ENCODE measurements around the gene SIK2.

SIK2 gene

GRCh38 chr11:111577821-111578220 lies 24.4 kb upstream of the SIK2 start:
- no peak for DNase-seq (ENCODE audit: insufficient read length, low spot score)
- FAIRE-seq = peak; percentile 40

GRCh38 chr11:111581341-111581740 lies 20.9 kb upstream of the SIK2 start:
- FAIRE-seq (peak; percentile 58), DNase-seq (ENCODE audit: insufficient read length, low spot score) (no peak)

GRCh38 chr11:111582163-111582562 lies 20.1 kb upstream of the SIK2 start:
- DNase-seq (ENCODE audit: insufficient read length, low spot score) = no peak
- peak; percentile 93 for FAIRE-seq

- DNase-seq (ENCODE audit: insufficient read length, low spot score) = no peak
- FAIRE-seq = peak; percentile 4
Observed at GRCh38 chr11:111582881-111583280, 19.4 kb upstream of the SIK2 start.

DNA sequence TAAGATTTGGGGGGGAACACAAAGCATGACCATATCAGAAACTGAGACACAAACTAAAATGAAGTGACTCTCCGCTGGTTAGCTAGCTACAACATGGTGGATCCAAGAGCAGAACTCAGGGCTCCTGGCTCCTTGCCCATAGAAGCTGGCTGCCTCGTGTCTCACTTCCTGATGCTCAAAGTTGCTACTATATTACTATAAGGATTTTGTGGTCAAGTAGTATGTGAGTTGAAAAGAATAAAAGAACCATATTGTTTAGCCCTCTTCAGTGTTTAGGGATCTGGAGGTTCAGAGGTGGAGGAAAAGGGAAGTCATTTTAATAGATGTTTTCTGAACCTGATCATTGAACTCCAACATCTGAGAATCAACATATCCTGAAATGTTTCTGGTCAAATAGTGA lies 16.9 kb upstream of the SIK2 start:
- FAIRE-seq (peak; percentile 42), DNase-seq (ENCODE audit: insufficient read length, low spot score) (no peak)

GRCh38 chr11:111586388-111586831 lies 15.8 kb upstream of the SIK2 start:
- DNase-seq (ENCODE audit: insufficient read length, low spot score) (no peak), FAIRE-seq (peak; percentile 66)

- DNase-seq (ENCODE audit: insufficient read length, low spot score) (no peak), FAIRE-seq (peak; percentile 28)
Observed at GRCh38 chr11:111589114-111589513, 13.1 kb upstream of the SIK2 start.

DNA sequence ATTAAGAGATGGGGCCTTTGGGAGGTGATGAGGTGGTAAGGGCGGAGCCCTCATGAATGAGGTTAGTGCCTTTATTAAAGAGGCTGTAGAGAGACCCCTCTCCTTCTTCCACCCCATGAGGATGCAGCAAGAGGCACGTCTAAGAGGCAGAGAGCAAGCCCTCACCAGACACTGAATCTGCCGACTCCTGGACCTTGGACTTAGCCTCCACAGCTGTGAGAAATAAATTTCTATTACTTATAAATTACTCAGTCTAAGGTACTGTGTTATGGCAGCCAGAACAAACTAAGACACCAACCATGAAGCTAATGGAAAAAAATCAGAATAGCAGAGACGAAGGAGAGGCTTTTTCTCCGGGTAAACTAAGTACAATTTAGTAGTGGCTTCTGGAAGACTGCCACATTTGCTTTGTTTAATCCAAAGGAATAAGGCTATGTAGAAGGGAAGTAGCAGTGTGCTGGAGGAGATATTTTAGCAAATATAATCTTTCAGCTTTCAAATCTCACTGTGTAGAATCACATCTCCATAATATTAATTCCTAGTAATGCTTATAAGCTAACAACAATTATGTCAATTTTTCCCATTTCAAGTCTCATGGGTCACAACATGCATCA lies 12.3 kb upstream of the SIK2 start:
- DNase-seq (ENCODE audit: insufficient read length, low spot score) = no peak
- FAIRE-seq = no peak

DNA sequence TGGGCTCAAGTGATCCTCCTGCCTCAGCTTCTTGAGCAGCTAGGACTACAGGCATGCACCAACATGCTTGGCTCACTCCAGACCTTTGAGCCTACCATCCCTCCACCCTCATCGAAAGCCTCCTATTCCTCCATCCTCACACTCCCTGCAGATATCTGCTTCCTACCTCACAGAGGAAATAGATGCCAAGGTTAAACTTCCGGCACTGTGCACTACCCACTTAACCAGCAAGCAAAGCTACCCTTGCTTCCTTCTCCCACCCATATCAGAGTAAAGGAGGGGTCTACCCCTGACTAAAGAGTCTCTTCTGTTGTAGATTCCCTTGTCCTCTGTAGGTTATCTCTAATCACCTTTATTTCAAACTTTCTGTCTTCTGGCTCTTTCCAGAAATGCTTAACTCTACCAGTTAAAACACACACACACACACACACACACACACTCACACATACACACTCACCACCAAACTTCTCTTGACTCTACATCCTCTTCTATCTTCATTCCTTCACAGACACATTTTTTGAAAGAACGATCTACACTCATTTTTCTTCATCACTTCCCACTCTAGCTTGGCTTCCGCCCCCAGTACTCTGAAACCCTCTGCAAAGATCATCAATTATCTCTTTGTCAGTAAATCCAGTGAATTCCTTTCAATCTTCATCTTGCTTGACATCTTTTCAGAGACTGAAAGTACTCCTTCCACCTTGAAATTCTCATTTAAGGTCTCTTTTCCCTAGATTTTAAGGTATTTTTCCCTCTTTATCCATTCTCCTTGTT lies 10.9 kb upstream of the SIK2 start:
- DNase-seq (ENCODE audit: insufficient read length, low spot score) (no peak), FAIRE-seq (peak; percentile 91)

DNA sequence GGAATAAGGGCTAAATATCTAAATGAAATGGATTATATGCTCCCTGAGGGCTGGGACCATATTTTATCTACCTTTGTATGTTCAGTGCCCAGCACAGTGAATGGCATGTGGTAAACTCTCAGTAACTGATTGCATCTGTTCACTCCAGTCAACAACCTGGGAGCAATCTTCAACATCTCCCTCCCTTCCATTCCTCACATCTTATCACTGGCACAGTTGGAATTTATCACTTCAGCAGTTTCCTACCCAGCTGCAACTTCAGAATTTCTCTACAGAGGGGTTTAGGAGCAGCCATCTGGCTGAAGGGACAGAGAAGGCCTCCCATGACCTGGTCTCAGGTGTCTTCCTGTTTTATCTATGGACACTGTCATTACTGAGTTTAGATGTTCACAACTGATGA lies 9.8 kb upstream of the SIK2 start:
- no peak for DNase-seq (ENCODE audit: insufficient read length, low spot score)
- peak; percentile 69 for FAIRE-seq

DNA sequence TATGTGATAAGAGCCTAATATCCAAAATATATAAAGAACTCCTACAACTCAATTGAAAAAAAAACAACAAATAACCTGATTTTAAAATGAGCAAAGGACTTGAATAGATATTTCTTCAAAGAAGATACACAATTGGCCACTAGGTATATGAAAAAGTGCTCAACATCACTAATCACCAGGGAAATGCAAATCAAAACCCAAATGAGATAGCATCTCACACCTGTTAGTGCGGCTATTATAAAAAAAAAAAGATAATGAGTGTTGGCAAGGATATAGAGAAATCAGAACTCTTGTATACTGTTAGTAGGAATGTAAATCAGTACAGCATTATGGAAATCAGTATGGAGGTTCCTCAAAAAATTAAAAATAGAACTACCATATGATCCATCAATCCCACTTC lies 5.9 kb upstream of the SIK2 start:
- DNase-seq (ENCODE audit: insufficient read length, low spot score) (no peak), FAIRE-seq (no peak)

- no peak for FAIRE-seq
- no peak for DNase-seq (ENCODE audit: insufficient read length, low spot score)
Observed at GRCh38 chr11:111598148-111598547, 4.1 kb upstream of the SIK2 start.

DNA sequence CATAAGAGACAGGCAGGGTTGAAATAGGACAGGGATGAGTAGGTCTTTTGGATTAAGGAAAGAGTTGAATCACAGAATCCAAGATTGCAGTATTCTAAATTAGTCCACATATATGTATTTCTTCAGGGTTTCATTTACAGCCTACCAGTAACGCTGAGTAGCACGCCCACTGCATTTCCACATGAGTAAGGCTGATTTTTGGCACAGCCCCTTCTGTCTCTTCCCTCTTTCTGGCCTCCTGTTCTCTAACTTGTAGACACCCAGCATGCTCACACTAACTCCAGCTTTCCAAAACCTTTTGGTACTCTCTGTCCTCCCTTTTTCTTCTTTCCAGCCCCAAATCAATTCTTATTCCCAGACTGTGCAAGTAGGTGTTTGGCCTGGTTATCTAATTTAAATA lies 3.7 kb upstream of the SIK2 start:
- FAIRE-seq (no peak), DNase-seq (ENCODE audit: insufficient read length, low spot score) (no peak)

DNA sequence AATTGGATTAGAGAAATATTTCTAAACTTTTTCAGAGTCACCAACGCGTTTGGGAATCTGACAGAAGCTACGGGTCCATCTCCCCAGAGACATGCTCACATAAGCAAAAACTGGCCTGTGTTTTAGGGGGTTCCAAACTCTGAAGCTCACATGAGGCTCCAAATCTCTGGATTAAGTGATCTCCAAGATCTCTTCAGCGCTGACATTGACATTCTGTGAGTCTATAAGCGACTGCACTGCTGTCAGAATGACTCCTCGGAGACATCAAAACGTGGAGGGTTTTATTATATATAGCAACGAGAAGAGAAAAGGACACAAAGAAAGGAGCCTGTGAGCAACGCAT lies 642 bp upstream of the SIK2 start:
- FAIRE-seq = no peak

DNA sequence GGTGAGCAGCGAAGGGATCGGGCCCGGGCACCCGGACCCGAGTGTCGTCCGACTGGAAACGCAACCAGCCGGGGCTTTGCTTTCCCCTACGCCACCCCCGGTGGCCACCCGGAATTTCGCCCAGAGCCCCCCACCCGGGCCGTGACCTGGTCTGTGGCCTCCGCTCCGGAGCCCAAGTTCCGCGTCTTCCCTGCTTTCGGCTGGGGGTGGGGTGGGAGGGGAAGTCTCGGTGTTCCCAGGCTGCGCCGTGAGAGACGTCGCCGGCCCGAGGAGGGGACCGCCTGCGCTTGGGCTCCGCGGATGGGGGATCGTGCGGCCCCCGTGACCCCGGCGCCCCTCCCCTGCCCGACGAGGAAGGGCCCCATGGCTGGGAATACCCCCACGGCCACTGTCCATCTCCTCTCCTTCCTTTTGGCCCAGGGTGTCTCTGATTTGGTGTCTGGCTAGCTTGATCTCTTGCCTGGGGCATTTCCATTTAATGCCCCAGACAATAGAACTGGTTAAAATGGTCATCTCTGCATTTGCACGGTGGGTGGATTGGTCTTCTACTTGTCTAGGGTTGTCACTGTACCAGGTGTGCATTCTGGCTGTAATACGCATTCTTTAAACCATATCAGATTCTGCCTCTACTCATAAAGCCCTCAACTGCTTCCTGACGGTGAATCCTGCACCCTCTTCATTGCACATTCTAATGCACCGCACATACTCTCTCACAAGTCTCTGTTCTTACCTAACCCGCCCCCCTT lies 789 bp downstream of the SIK2 start:
- no peak for DNase-seq (ENCODE audit: insufficient read length, low spot score)
- peak; percentile 91 for FAIRE-seq

More for the DNA sequence above, 642 bp upstream of the SIK2 start:
- DNase-seq (ENCODE audit: insufficient read length, low spot score) = no peak

- FAIRE-seq (no peak), DNase-seq (ENCODE audit: insufficient read length, low spot score) (no peak)
Observed at GRCh38 chr11:111603611-111604130, 1.4 kb downstream of the SIK2 start.

- peak; percentile 72 for DNase-seq (ENCODE audit: insufficient read length, low spot score)
- peak; percentile 92 for FAIRE-seq
Observed at GRCh38 chr11:111604392-111605009, 2.3 kb downstream of the SIK2 start.

DNA sequence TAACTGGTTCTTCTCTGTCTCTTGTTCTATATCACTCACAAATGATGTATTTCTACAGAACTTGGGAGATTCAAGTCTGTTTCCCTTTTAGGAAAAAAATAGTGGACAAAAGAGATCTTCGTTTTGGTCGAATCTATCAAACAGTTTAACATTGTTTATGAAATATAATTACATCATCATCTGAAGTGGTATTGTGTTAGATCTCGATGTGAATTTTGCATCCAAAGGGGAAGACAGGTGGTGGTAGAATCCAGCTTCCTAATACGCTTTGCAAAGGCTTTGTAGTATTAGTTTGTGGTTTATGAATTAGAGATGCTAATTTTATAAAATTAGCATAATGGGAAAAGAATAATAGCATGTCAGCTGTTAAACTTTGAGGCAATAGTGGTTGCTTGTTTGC lies 3.4 kb downstream of the SIK2 start:
- DNase-seq (ENCODE audit: insufficient read length, low spot score) (no peak), FAIRE-seq (no peak)

GRCh38 chr11:111606986-111607385 lies 4.7 kb downstream of the SIK2 start:
- FAIRE-seq = peak; percentile 38
- no peak for DNase-seq (ENCODE audit: insufficient read length, low spot score)

DNA sequence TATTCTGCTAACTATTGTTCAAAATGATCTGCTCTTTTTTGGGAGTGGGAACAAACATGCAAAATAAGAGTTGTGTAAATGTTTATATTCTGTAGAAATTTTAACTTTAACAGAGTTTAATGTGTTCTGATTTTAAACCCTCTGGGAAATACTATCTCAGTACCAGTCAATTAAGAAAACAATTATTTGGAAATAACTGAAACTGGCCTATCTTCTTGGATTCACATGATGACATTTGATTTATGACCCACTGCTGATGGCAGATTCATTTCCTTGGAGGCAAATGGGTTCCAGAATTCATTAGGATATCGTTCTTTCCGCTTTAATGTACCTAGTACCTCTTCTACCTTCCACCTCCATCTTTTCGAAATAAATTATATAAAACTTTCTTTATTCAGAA lies 5.5 kb downstream of the SIK2 start:
- no peak for FAIRE-seq
- DNase-seq (ENCODE audit: insufficient read length, low spot score) = no peak

DNA sequence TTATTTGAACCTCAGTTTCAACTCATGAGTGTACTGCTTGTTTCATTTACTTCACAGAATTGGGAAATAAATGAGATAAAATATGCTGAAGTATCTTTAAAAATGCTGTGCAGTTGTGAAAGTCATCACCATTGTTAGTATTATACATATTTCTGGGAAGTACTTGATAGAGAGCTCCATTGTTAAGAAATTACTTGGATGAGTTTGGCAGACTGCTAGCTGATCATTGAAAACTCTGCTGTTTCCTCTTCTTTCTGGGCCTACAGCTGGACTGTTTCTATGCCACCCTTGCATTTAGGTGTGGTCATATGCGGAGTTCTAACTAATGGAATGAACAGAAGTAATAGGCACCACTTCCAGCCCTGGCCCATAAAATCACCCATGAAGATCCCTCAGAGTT lies 10.0 kb downstream of the SIK2 start:
- DNase-seq (ENCODE audit: insufficient read length, low spot score) = no peak
- peak; percentile 69 for FAIRE-seq
